Neural cell (in vitro differentiated cells): ENCODE measurements around the gene PARP12. TPM values are rescaled to one million over a fixed set of nuclear protein-coding genes. Genes with fewer than 3 reads are reported as not detected.

Source experiments
- H2AFZ ChIP-seq: fragments of 200-600, 300-800 bp; sonication (generic), shearing (Covaris generic); 2 replicates; pipeline ENCODE4 v1.6.0; 2014; ENCODE audit warnings: low read depth, mild to moderate bottlenecking, antibody characterized with exemption, low read length, moderate library complexity
- H3F3A ChIP-seq: fragments of 200-600 bp; shearing (Covaris generic); 2 replicates; pipeline ENCODE4 v1.6.1; 2016; ENCODE audit warnings: mild to moderate bottlenecking, moderate library complexity, mixed read lengths, antibody characterized with exemption, low read length; ENCODE audit not compliant: insufficient read depth, poor library complexity, severe bottlenecking
- H3K27ac ChIP-seq: fragments of 200-600, 300-800 bp; sonication (generic), shearing (Covaris generic); 2 replicates; pipeline ENCODE4 v1.5.1; 2014; ENCODE audit warnings: mild to moderate bottlenecking, low read length, moderate library complexity
- H3K27me3 ChIP-seq: fragments of 300-800, 200-600 bp; sonication (generic), shearing (Covaris generic); 2 replicates; pipeline ENCODE4 v1.6.0; 2014; ENCODE audit warnings: mild to moderate bottlenecking, low read depth, low read length, moderate library complexity; ENCODE audit not compliant: insufficient read depth
- H3K36me3 ChIP-seq: fragments of 300-800, 200-600 bp; sonication (generic), shearing (Covaris generic); 2 replicates; pipeline ENCODE4 v1.5.1; 2014; ENCODE audit warnings: mild to moderate bottlenecking, antibody characterized with exemption, low read length, moderate library complexity; ENCODE audit not compliant: insufficient read depth
- H3K4me2 ChIP-seq: fragments of 300-800, 200-600 bp; sonication (generic), shearing (Covaris generic); 2 replicates; pipeline ENCODE4 v1.6.0; 2014; ENCODE audit warnings: mild to moderate bottlenecking, low read length
- H3K4me3 ChIP-seq: fragments of 300-800, 200-600 bp; sonication (generic), shearing (Covaris generic); 2 replicates; pipeline ENCODE4 v1.5.1; 2014; ENCODE audit warnings: mild to moderate bottlenecking, low read length, moderate library complexity
- H3K79me2 ChIP-seq: fragments of 200-600 bp; shearing (Covaris generic); replicated peaks from 2 replicates; pipeline ENCODE4 v1.6.0; 2014; ENCODE audit warnings: mild to moderate bottlenecking, low read length, moderate library complexity; ENCODE audit not compliant: insufficient read depth
- H3K9ac ChIP-seq: fragments of 300-800, 200-600 bp; sonication (generic), shearing (Covaris generic); 2 replicates; pipeline ENCODE4 v1.6.1; 2016; ENCODE audit warnings: mild to moderate bottlenecking, low read length, mixed read lengths
- H3K9me2 ChIP-seq: fragments of 200-600 bp; shearing (Covaris generic); 2 replicates; pipeline ENCODE4 v1.6.1; 2016; ENCODE audit warnings: mild to moderate bottlenecking, low read length, mixed read lengths; ENCODE audit not compliant: insufficient read depth
- H3K9me3 ChIP-seq: fragments of 200-600, 300-800 bp; sonication (generic), shearing (Covaris generic); 2 replicates; pipeline ENCODE4 v1.6.1; 2016; ENCODE audit warnings: mild to moderate bottlenecking, mixed run types, low read length, moderate library complexity, mixed read lengths
- H4K20me1 ChIP-seq: fragments of 200-600 bp; shearing (Covaris generic); 2 replicates; pipeline ENCODE4 v1.6.1; 2016; ENCODE audit warnings: mild to moderate bottlenecking, mixed run types; ENCODE audit not compliant: insufficient read depth
- CTCF ChIP-seq: fragments of 450-650 bp; IDR thresholded peaks from 2 replicates; pipeline ENCODE4 v1.5.1; 2014; ENCODE audit warnings: antibody characterized with exemption, mild to moderate bottlenecking, moderate library complexity; ENCODE audit not compliant: poor library complexity, severe bottlenecking
- EP300 ChIP-seq: fragments of 450-650 bp; conservative IDR thresholded peaks from 2 replicates; pipeline ENCODE4 v1.6.1; 2014; ENCODE audit warnings: antibody characterized with exemption, mild to moderate bottlenecking, moderate library complexity; ENCODE audit not compliant: poor library complexity, severe bottlenecking
- EZH2 ChIP-seq: fragments of 200-600, 300-800 bp; shearing (Covaris generic), sonication (generic); IDR thresholded peaks from 2 replicates; pipeline ENCODE4 v1.6.1; 2014; ENCODE audit warnings: antibody characterized with exemption, low read length, borderline replicate concordance, mild to moderate bottlenecking; ENCODE audit not compliant: insufficient read depth, poor library complexity, severe bottlenecking
- MXI1 ChIP-seq: fragments of 450-650 bp; conservative IDR thresholded peaks from 2 replicates; pipeline ENCODE4 v1.6.1; 2014; ENCODE audit warnings: antibody characterized with exemption, mild to moderate bottlenecking; ENCODE audit not compliant: poor library complexity, severe bottlenecking
- POLR2AphosphoS5 ChIP-seq: IDR thresholded peaks from 2 replicates; pipeline ENCODE4 v1.6.1; 2012
- RAD21 ChIP-seq: fragments of 450-650 bp; conservative IDR thresholded peaks from 2 replicates; pipeline ENCODE4 v1.6.1; 2014; ENCODE audit warnings: antibody characterized with exemption, mild to moderate bottlenecking, moderate library complexity
- REST ChIP-seq: IDR thresholded peaks from 2 replicates; pipeline ENCODE4 v1.6.1; 2012; ENCODE audit warnings: borderline replicate concordance
- SMC3 ChIP-seq: fragments of 450-650 bp; conservative IDR thresholded peaks from 2 replicates; pipeline ENCODE4 v1.6.1; 2014; ENCODE audit warnings: antibody characterized with exemption, mild to moderate bottlenecking, moderate library complexity; ENCODE audit not compliant: poor library complexity
- TAF1 ChIP-seq: IDR thresholded peaks from 2 replicates; pipeline ENCODE4 v1.6.1; 2012; ENCODE audit warnings: low read depth
- polyA plus RNA-seq: library from polyadenylated mRNA; depleted of rRNA; stranded (reverse); fragments of >200 nt; gene quantifications from 2 replicates; pipeline ENCODE4 v1.2.3, GENCODE V29; 2014

The PARP12 gene
- polyA plus RNA-seq, 1 donor from 2014 or later = not detected

- H3K4me3 ChIP-seq = no peak overlapping the region
- no peaks in the 10 kb centered on the region for H3F3A ChIP-seq
- H3K9me3 ChIP-seq = no peaks in the 10 kb centered on the region
- H2AFZ ChIP-seq = no peak overlapping the region
- H3K27ac ChIP-seq = no peak overlapping the region
- no peaks in the 10 kb centered on the region for H3K27me3 ChIP-seq
- TF ChIP-seq TAF1 (no peak), POLR2AphosphoS5 (no peak), RAD21 (no peak), EZH2 (no peak), SMC3 (no peak), EP300 (no peak), REST (no peak), CTCF (no peak), MXI1 (no peak)
- H3K9me2 ChIP-seq = no peaks in the 10 kb centered on the region
- H4K20me1 ChIP-seq = no peaks in the 10 kb centered on the region
- H3K9ac ChIP-seq = no peak overlapping the region
- no peaks in the 10 kb centered on the region for H3K79me2 ChIP-seq
- H3K4me2 ChIP-seq = no peak overlapping the region
- H3K36me3 ChIP-seq = no peaks in the 10 kb centered on the region
Observed at GRCh38 chr7:140008755-140009610, 53.8 kb downstream of the PARP12 start.

- H3K4me2 ChIP-seq = no peak overlapping the region
- no peaks in the 10 kb centered on the region for H3K79me2 ChIP-seq
- no peaks in the 10 kb centered on the region for H3K27me3 ChIP-seq
- no peaks in the 10 kb centered on the region for H3K36me3 ChIP-seq
- no peaks in the 10 kb centered on the region for H3K9me3 ChIP-seq
- H4K20me1 ChIP-seq = no peaks in the 10 kb centered on the region
- H3F3A ChIP-seq = no peaks in the 10 kb centered on the region
- H2AFZ ChIP-seq = no peak overlapping the region
- no peak overlapping the region for H3K4me3 ChIP-seq
- H3K9ac ChIP-seq = no peak overlapping the region
- TF ChIP-seq TAF1 (no peak), EP300 (no peak), MXI1 (no peak), EZH2 (no peak), SMC3 (no peak), RAD21 (no peak)
- no peaks in the 10 kb centered on the region for H3K9me2 ChIP-seq
- no peak overlapping the region for H3K27ac ChIP-seq
Observed at GRCh38 chr7:140007051-140007690, 55.6 kb downstream of the PARP12 start.
